Vagina (tissue), 2 donors: ENCODE measurements around the gene GPER1.

Source experiments
- POLR2A ChIP-seq, 2 donors: fragments of 450-650 bp; IDR thresholded peaks; one replicate each; pipeline ENCODE4 v1.6.1; 2017; ENCODE audit warnings: antibody characterized with exemption in 2 of 2, mild to moderate bottlenecking in 2 of 2, moderate library complexity in 2 of 2
- POLR2AphosphoS5 ChIP-seq, 2 donors: sonication (generic); formaldehyde crosslinking; IDR thresholded peaks; one replicate each; pipeline ENCODE4 v1.9.0; 2017; ENCODE audit warnings: antibody characterized with exemption in 2 of 2, mild to moderate bottlenecking in 2 of 2, low read depth in 1 of 2; ENCODE audit not compliant: insufficient read depth in 1 of 2
- TF ChIP-seq, protein P1 (sequence below), 3 experiments: fragments of 450-650 bp in 2 of 3; fragments of 200-600 bp in 1 of 3; sonication (generic) in 1 of 3; IDR thresholded peaks; one replicate each; pipeline ENCODE4 v1.5.1; 2017 to 2019; ENCODE audit warnings: antibody characterized with exemption in 3 of 3, mild to moderate bottlenecking in 2 of 3, moderate library complexity in 2 of 3

DNA sequence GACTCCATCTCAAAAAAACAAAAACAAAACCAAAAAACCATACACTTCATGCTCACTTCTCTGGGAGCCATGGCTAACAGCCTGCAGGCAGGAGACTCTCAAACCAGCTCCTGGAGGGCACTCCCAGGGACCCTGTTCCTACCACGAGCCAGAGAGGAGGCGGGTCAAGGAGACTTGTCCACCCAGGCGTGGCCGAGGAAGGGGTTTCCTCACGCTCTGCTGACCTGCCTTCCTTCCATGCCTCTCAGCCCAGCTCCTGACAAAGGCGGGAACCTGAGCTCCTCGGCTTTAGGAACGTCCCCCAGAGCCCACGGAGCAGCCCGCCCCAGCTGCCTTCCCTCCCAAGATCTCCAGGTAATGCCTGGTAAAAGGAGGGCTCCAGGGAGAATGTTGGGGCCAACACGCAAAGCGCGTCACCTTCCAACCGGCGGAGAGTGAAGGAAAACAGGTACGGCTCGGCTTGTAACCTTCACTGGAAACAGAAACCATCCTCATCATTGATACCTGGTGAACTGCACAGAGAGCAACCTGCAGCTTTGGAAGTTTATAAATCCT is 34.0 kb upstream of the GPER1 start:
- TF ChIP-seq POLR2A (IDR thresholded peaks at IDR 0.05) (no peak), POLR2AphosphoS5 (IDR thresholded peaks at IDR 0.05; ENCODE audit: insufficient read depth in 1 of 2, low read depth in 1 of 2) (no peak)
- TF ChIP-seq, protein P1, sequence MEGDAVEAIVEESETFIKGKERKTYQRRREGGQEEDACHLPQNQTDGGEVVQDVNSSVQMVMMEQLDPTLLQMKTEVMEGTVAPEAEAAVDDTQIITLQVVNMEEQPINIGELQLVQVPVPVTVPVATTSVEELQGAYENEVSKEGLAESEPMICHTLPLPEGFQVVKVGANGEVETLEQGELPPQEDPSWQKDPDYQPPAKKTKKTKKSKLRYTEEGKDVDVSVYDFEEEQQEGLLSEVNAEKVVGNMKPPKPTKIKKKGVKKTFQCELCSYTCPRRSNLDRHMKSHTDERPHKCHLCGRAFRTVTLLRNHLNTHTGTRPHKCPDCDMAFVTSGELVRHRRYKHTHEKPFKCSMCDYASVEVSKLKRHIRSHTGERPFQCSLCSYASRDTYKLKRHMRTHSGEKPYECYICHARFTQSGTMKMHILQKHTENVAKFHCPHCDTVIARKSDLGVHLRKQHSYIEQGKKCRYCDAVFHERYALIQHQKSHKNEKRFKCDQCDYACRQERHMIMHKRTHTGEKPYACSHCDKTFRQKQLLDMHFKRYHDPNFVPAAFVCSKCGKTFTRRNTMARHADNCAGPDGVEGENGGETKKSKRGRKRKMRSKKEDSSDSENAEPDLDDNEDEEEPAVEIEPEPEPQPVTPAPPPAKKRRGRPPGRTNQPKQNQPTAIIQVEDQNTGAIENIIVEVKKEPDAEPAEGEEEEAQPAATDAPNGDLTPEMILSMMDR (IDR thresholded peaks at IDR 0.05), result no peak
